Transverse colon (tissue), 4 donors: ENCODE data around the gene BAG1. TPM values are rescaled to one million over a fixed set of nuclear protein-coding genes. Genes with fewer than 3 reads are reported as not detected.

Experiments
- DNase-seq: peaks from one replicate; pipeline ENCODE4 v3.0.0-alpha.2; 2019
- H3K27ac ChIP-seq, 4 donors: fragments of 200-600 bp; sonication (generic); 2 replicates each; pipeline ENCODE4 v1.5.1; 2016 to 2018; ENCODE audit warnings: inconsistent platforms in 4 of 4
- H3K27me3 ChIP-seq: fragments of 200-600 bp; sonication (generic); 2 replicates; pipeline ENCODE4 v1.5.1; 2017; ENCODE audit warnings: inconsistent platforms
- H3K36me3 ChIP-seq, 4 donors: fragments of 200-600 bp; sonication (generic); 2 replicates each; pipeline ENCODE4 v1.5.1; 2017 to 2019; ENCODE audit warnings: inconsistent platforms in 4 of 4
- H3K4me1 ChIP-seq, 4 donors: fragments of 200-600 bp; sonication (generic); 2 replicates each; pipeline ENCODE4 v1.5.1; 2017 to 2020; ENCODE audit warnings: inconsistent platforms in 4 of 4
- H3K4me3 ChIP-seq, 4 donors: fragments of 200-600 bp; sonication (generic); 1 replicate in 1 of 4; 2 replicates in 3 of 4; pipeline versions ENCODE4 v1.5.1 to v1.6.1; 2017 to 2019; ENCODE audit warnings: inconsistent platforms in 4 of 4
- H3K9me3 ChIP-seq, 2 donors: fragments of 200-600 bp; sonication (generic); 2 replicates each; pipeline ENCODE4 v1.5.1; 2017 to 2019; ENCODE audit warnings: inconsistent platforms in 2 of 2
- EP300 ChIP-seq: sonication (generic); formaldehyde crosslinking; IDR thresholded peaks from one replicate; pipeline ENCODE4 v1.6.1; 2017; ENCODE audit warnings: antibody characterized with exemption, low read depth
- POLR2A ChIP-seq: fragments of 450-650 bp; IDR thresholded peaks from one replicate; pipeline ENCODE4 v1.6.1; 2016; ENCODE audit warnings: antibody characterized with exemption, mild to moderate bottlenecking, moderate library complexity
- POLR2AphosphoS5 ChIP-seq, 3 donors: sonication (generic); formaldehyde crosslinking; IDR thresholded peaks; one replicate each; pipeline ENCODE4 v1.6.1; 2016; ENCODE audit warnings: antibody characterized with exemption in 3 of 3
- WGBS, 2 donors: methylation state at CpG; one replicate each; pipeline ENCODE4 v1.1.5; 2018; ENCODE audit warnings: low coverage in 1 of 2; 5-methylcytosine and 5-hydroxymethylcytosine counted together
- in situ Hi-C, 4 donors: fragments of 200-750 bp; cut with MboI; loops; one replicate each; pipeline versions ENCODE4 v1.15.0 to v1.15.1; 2017; ENCODE audit warnings: low sequenced_read_pairs in 3 of 4, low pct_ligation_motif_present in 1 of 4, low pct_unique_long_range_greater_than_20kb in 1 of 4
- intact Hi-C: fragments of 100-400 bp; cut with DNase I; formaldehyde crosslinking; loops from one replicate; pipeline ENCODE4 v1.15.1; 2023; ENCODE audit warnings: low total_unique reads
- total RNA-seq, 4 donors: library from RNA; depleted of rRNA; stranded (reverse); fragments of >200 nt; gene quantifications; one replicate each; pipeline ENCODE4 v1.1.0, GENCODE V29; 2016
- TF ChIP-seq, protein P1 (sequence below), 5 experiments: fragments of 200-600 bp in 3 of 5; fragments of 450-650 bp in 2 of 5; sonication (generic) in 3 of 5; IDR thresholded peaks; 1 replicate in 2 of 5; 2 replicates in 3 of 5; pipeline ENCODE4 v1.5.1; 2016 to 2017; ENCODE audit warnings: antibody characterized with exemption in 5 of 5, inconsistent platforms in 3 of 5, mild to moderate bottlenecking in 2 of 5, moderate library complexity in 1 of 5

Gene BAG1
- total RNA-seq, 4 donors from 2014 or later = 73.2 to 185 (median 131) TPM

- peaks cover 33 to 75% (median 53%) of the 10 kb centered on the region in 4 donors for H3K4me1 ChIP-seq
- intact Hi-C loops = no loop called here
- H3K27me3 ChIP-seq = no peaks in the 10 kb centered on the region
- peak overlapping the region; percentile 95 to 100 (median 98) for H3K27ac ChIP-seq
- in situ Hi-C loops = no loop called here
- H3K9me3 ChIP-seq = no peaks in the 10 kb centered on the region
- H3K4me3 ChIP-seq = no peak overlapping the region
- WGBS, 2 donors = 63 to 78% methylated on average over 3 to 5 of the region's 5 CpGs
- TF ChIP-seq EP300 = no peak
- no peak for DNase-seq
- H3K36me3 ChIP-seq = peaks cover 0 to 19% (median 8%) of the 10 kb centered on the region in 4 donors
These were observed 27.4 kb upstream of the BAG1 start for GRCh38 chr9:33291901-33292300.

DNA sequence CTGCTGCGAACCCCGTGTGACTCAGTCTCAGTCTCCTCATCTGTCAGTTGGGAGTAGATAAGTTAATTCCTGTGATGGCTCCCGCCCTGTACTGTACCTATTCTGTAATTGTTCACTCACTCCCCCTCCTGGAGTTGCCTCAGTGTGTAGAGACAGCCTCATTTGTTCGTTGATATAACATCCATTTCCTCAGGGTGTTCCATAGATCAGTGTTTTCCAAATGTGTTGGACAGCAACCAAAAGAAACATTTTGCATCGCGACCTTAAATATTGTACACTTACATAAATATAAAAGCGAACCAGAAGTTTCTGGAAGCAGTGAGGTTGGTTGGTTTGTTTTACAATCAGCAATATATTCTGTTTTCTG is 26.5 kb upstream of the BAG1 start:
- Histone ChIP-seq H3K4me3 (peak overlapping the region; percentile 60 to 92 (median 65)), H3K9me3 (no peaks in the 10 kb centered on the region), H3K36me3 (peaks cover 0 to 18% (median 7%) of the 10 kb centered on the region in 4 donors), H3K27ac (peak overlapping the region; percentile 95 to 100 (median 98)), H3K4me1 (peaks cover 24 to 71% (median 45%) of the 10 kb centered on the region in 4 donors), H3K27me3 (no peaks in the 10 kb centered on the region)
- no peak for TF ChIP-seq POLR2AphosphoS5 (IDR thresholded peaks at IDR 0.05)
- TF ChIP-seq POLR2A = no peak
- TF ChIP-seq, protein P1, sequence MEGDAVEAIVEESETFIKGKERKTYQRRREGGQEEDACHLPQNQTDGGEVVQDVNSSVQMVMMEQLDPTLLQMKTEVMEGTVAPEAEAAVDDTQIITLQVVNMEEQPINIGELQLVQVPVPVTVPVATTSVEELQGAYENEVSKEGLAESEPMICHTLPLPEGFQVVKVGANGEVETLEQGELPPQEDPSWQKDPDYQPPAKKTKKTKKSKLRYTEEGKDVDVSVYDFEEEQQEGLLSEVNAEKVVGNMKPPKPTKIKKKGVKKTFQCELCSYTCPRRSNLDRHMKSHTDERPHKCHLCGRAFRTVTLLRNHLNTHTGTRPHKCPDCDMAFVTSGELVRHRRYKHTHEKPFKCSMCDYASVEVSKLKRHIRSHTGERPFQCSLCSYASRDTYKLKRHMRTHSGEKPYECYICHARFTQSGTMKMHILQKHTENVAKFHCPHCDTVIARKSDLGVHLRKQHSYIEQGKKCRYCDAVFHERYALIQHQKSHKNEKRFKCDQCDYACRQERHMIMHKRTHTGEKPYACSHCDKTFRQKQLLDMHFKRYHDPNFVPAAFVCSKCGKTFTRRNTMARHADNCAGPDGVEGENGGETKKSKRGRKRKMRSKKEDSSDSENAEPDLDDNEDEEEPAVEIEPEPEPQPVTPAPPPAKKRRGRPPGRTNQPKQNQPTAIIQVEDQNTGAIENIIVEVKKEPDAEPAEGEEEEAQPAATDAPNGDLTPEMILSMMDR (IDR thresholded peaks at IDR 0.05) = no peak
- no peak for TF ChIP-seq EP300
- DNase-seq = no peak
- intact Hi-C loops = no loop called here
- 10 to 14% methylated on average over 3 to 7 of the region's 7 CpGs for WGBS, 2 donors
- in situ Hi-C loops = no loop called here

DNA sequence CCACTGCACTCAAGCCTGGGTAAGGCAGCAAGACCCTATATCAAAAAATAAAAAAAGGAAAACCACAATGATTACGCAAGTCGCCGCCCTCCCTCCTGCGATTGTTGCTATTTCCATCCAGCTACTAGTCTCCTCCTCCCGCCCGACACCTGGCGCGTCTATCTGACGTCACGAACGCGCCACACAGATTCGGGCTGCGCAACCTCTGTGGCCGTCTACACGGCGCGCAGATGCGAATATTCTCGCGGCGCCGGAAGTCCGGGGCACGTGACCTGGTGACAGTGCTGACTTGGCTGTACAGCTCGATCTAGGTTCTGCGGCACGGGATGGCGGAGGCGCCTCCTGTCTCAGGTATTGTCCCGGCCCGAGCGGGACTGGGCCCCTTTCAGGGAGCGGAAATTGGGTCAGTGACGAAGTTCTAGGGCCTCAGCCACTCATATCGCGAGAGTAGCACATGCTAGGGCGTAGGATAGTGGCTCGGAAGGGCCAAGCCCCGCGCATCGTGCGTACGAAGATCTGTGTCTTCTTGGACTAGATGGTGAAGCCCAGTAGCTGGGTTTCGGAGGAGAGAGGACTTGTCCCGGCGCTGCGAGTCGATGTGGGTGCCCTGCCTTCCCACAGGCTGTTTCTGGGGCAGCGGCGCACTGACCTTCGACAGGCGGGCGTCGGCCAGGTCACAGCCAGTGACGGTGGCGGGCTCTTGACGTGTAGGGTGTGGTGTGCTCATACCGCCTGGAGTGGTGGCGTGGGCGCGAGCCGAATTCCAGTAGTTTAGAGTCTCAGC is 25.9 kb upstream of the BAG1 start, which contains the start of gene NFX1:
Gene NFX1, plus strand, starts transcription at position 270 of the 784 bp plus-strand sequence. Its CDS starts 57 bp downstream, at position 327.
- DNase-seq = peak; percentile 99
- Histone ChIP-seq H3K27me3 (no peaks in the 10 kb centered on the region), H3K9me3 (no peaks in the 10 kb centered on the region), H3K36me3 (peaks cover 0 to 13% (median 6%) of the 10 kb centered on the region in 4 donors), H3K27ac (peak within 1 kb of the TSS; percentile 95 to 100 (median 98)), H3K4me3 (peak within 1 kb of the TSS; percentile 60 to 92 (median 65)), H3K4me1 (peaks cover 23 to 66% (median 41%) of the 10 kb centered on the region in 4 donors)
- TF ChIP-seq, protein P1 (IDR thresholded peaks at IDR 0.05) = peak in 1 of 5 experiments; percentile 7
- TF ChIP-seq POLR2A = peak; percentile 95
- TF ChIP-seq POLR2AphosphoS5 (IDR thresholded peaks at IDR 0.05) = peak; percentile 95 to 97 (median 97)
- TF ChIP-seq EP300 = peak; percentile 49
- intact Hi-C loops = no loop called here
- WGBS, 2 donors = 0% methylated on average over 59 of the region's 63 CpGs; no CpG with 5 or more reads in 1 of the 2 donors
- in situ Hi-C loops = no loop called here

DNA sequence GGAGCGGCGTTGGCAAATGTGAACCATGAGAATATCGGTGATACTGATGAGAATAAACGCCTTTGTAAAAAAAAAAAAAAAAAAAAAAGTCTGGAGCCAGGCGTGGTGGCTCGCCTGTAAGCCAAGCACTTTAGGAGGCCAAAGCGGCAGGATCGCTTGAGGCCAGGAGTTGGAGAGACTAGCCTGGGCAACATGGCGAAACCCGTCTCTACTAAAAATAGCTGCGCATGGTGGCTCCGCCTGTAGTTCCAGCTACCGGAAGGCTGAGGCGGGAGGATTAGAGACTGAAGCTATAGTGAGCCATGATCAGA is 25.4 kb upstream of the BAG1 start:
- 0% methylated on average over 2 to 14 of the region's 14 CpGs for WGBS, 2 donors
- no peaks in the 10 kb centered on the region for H3K27me3 ChIP-seq
- peak overlapping the region; percentile 95 to 100 (median 98) for H3K27ac ChIP-seq
- in situ Hi-C loops (no loop called here), intact Hi-C loops (no loop called here)
- TF ChIP-seq, protein P1 (IDR thresholded peaks at IDR 0.05) = no peak
- TF ChIP-seq POLR2A (no peak), POLR2AphosphoS5 (IDR thresholded peaks at IDR 0.05) (no peak), EP300 (no peak)
- H3K9me3 ChIP-seq = no peaks in the 10 kb centered on the region
- DNase-seq = no peak
- H3K4me1 ChIP-seq = peaks cover 23 to 60% (median 40%) of the 10 kb centered on the region in 4 donors
- H3K36me3 ChIP-seq = peaks cover 0 to 7% (median 3%) of the 10 kb centered on the region in 4 donors
- H3K4me3 ChIP-seq = peak overlapping the region; percentile 44 to 69 (median 60)
